Activated T-cell treated with anti-CD3 and anti-CD28 coated beads, Interleukin-2, amount 50 U/mL, for 72 hours (primary cell): ENCODE results near the gene MTMR6. TPM values are rescaled to one million over a fixed set of nuclear protein-coding genes. Genes with fewer than 3 reads are reported as not detected.

Experiments
- ATAC-seq, 2 donors: fragments of 150-1000 bp; cut with Tn5 transposase; replicated peaks in 1 of 2; 2 replicates each; pipeline ENCODE4 v1.10.0; 2021; ENCODE audit warnings: moderate library complexity in 2 of 2, mild to moderate bottlenecking in 1 of 2
- DNase-seq, 2 donors: peaks; one replicate each; pipeline ENCODE4 v3.0.0; 2021 to 2022; ENCODE audit warnings: mixed read lengths in 1 of 2
- H3K27ac Mint-ChIP-seq: one replicate; pipeline ENCODE4 v1.8.0; 2022; ENCODE audit warnings: mild to moderate bottlenecking, moderate library complexity, mixed read lengths
- H3K27me3 Mint-ChIP-seq: one replicate; pipeline ENCODE4 v1.8.0; 2022; ENCODE audit warnings: low read depth, mixed read lengths
- H3K36me3 Mint-ChIP-seq, 2 donors: one replicate each; pipeline ENCODE4 v1.8.0; 2022; ENCODE audit warnings: mixed read lengths in 2 of 2, mild to moderate bottlenecking in 1 of 2; ENCODE audit not compliant: insufficient read depth in 2 of 2
- H3K4me1 Mint-ChIP-seq: one replicate; pipeline ENCODE4 v1.8.0; 2022; ENCODE audit warnings: low read depth, mixed read lengths
- H3K4me3 Mint-ChIP-seq, 2 donors: one replicate each; pipeline ENCODE4 v1.8.0; 2022; ENCODE audit warnings: mild to moderate bottlenecking in 2 of 2, mixed read lengths in 2 of 2, moderate library complexity in 2 of 2
- H3K9me3 Mint-ChIP-seq, 2 donors: one replicate each; pipeline ENCODE4 v1.8.0; 2022; ENCODE audit warnings: mixed read lengths in 2 of 2
- total RNA-seq, 2 donors: library from RNA; stranded (reverse); gene quantifications; one replicate each; pipeline ENCODE4 v1.2.3, GENCODE V29; 2022

Gene MTMR6
- total RNA-seq, 2 donors from 2014 or later: 14.4 to 15.6 TPM

DNA sequence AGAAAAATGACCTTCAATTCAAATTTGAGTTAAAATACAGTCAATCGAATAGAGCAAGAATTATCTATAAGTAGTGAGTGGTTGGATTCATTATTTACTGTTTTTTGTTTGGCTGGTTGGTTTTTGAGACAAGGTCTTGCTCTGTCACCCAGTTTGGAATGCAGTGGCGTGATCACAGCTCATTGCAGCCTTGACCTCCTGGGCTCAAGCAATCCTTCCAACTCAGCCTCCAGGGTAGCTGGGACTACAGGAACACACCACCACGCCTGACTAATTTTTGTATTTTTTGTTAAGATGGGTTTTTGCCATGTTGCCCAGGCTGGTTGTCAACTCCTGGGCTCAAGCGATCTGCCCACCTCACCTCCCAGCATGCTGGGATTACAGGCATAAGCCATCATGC lies 25.0 kb downstream of the MTMR6 start:
- no peak overlapping the region for H3K27ac Mint-ChIP-seq
- no peak for ATAC-seq
- peaks cover 4 to 13% of the 10 kb centered on the region in 2 donors for H3K36me3 Mint-ChIP-seq
- no peaks in the 10 kb centered on the region for H3K4me1 Mint-ChIP-seq
- no peak for DNase-seq
- no peak overlapping the region for H3K4me3 Mint-ChIP-seq
- H3K9me3 Mint-ChIP-seq: no peaks in the 10 kb centered on the region
- no peaks in the 10 kb centered on the region for H3K27me3 Mint-ChIP-seq

DNA sequence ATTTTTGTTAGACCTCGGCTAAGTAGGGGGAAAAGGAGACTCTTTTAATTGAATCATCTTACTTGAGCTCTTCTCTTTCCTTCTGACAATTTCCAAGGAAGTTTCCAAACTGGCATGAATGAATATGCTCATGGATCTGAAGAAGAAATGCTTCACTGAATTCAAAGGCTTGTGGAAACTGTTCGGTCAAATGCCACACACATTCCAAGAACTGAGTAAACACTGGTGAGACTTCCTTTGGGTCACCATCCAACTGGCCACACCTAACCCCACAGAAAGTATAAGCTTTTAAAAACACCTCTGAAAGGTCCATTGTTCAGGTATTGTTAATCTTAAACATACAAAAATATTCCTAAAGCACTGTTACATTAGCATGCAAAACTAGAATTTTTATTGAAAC lies 33.6 kb downstream of the MTMR6 start:
- DNase-seq: no peak
- Mint-ChIP-seq H3K4me3 (no peak overlapping the region), H3K9me3 (no peaks in the 10 kb centered on the region), H3K36me3 (peaks cover 0 to 9% of the 10 kb centered on the region in 2 donors), H3K4me1 (no peaks in the 10 kb centered on the region), H3K27ac (no peak overlapping the region), H3K27me3 (no peaks in the 10 kb centered on the region)
- ATAC-seq: no peak

DNA sequence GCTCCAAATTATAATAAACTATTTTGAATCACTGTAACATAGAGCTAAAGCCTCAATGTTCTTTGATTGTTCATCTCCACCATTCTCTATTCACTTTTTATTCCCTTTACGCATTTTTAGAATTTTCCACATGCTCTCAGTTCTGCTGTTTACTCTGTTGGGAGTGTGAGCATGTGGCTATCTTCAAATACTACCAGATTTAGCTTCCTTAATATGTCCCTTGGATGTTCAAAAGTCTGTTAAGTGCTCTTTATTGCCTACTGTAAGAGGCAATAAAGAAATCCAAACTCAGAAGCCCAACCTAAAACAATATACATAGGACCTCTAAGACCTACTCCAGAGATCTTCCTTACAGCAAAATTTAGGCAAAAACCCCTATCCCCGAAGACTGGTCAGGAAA lies 34.5 kb downstream of the MTMR6 start:
- no peak for DNase-seq
- peaks cover 0 to 9% of the 10 kb centered on the region in 2 donors for H3K36me3 Mint-ChIP-seq
- ATAC-seq: no peak
- H3K4me1 Mint-ChIP-seq: no peaks in the 10 kb centered on the region
- no peak overlapping the region for H3K4me3 Mint-ChIP-seq
- no peak overlapping the region for H3K27ac Mint-ChIP-seq
- no peaks in the 10 kb centered on the region for H3K9me3 Mint-ChIP-seq
- H3K27me3 Mint-ChIP-seq: no peaks in the 10 kb centered on the region

DNA sequence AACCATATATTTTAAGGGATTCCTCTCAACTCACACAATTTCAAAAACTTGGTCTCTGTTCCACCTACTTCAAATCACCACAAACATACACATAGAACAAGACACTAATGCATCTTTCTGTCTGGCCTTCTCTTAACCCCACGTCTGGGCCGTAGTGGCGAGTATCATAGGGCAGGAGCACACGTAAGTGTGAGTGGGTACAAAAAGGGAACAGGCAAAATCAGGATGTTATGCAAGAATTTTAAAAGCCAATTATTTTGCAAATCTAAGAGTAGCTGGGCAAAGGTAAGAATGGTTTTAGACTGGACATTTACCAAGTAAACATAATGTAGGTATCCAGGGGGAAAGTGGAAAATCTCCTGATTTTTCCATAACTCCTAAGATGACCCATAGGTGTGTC lies 35.1 kb downstream of the MTMR6 start:
- H3K4me1 Mint-ChIP-seq: no peaks in the 10 kb centered on the region
- H3K9me3 Mint-ChIP-seq: no peaks in the 10 kb centered on the region
- H3K27ac Mint-ChIP-seq: no peak overlapping the region
- no peaks in the 10 kb centered on the region for H3K27me3 Mint-ChIP-seq
- H3K4me3 Mint-ChIP-seq: no peak overlapping the region
- ATAC-seq (no peak), DNase-seq (no peak)
- peaks cover 0 to 7% of the 10 kb centered on the region in 2 donors for H3K36me3 Mint-ChIP-seq

DNA sequence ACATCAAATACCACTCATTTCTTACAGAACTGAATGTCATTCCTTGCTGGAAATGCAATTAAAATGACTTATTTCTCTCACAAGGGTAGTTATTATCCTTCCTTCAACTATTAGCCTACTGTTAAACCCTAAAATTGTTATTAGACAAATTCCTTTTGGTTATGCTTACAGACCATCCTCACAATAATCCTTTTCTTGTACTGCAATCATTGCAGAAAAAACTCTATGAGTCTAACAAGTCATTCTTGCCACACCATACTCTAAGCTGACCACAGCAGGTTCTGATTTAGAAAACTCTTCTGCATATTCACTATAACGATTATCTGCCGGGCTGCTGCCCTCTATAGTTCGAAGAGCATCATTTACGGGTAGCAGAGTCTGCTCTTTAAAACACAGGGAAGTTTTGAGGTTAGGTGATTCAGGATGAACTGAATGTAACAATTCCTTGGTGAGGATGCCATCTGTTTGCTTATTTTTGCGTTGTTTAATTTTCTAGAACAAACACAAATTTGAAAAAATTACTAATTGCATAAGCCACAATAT lies 38.2 kb downstream of the MTMR6 start:
- ATAC-seq (no peak), DNase-seq (no peak)
- H3K27me3 Mint-ChIP-seq: no peaks in the 10 kb centered on the region
- no peaks in the 10 kb centered on the region for H3K4me1 Mint-ChIP-seq
- peaks cover 0 to 5% of the 10 kb centered on the region in 2 donors for H3K36me3 Mint-ChIP-seq
- no peak overlapping the region for H3K4me3 Mint-ChIP-seq
- no peak overlapping the region for H3K27ac Mint-ChIP-seq
- H3K9me3 Mint-ChIP-seq: no peaks in the 10 kb centered on the region

DNA sequence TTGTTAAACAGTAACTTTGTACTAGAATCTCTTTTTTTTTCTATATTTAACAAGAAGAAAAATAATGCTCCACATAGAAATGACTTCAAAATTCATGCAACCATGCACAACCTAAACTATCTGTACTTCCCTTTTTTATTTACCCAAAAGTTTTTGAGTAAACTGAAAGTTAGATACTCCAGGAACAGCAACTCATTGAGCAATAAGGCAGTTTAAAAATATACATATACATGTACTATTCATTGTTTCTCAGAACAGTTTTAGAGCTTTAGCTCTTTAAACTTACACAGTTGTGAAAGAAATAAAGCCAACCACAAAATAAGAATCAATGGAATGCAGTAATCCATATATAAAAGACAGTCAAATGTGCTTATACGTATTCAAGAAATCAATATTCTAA lies 39.2 kb downstream of the MTMR6 start:
- H3K9me3 Mint-ChIP-seq: no peaks in the 10 kb centered on the region
- H3K4me1 Mint-ChIP-seq: no peaks in the 10 kb centered on the region
- DNase-seq: no peak
- ATAC-seq: no peak
- H3K36me3 Mint-ChIP-seq: peaks cover 0 to 5% of the 10 kb centered on the region in 2 donors
- no peak overlapping the region for H3K27ac Mint-ChIP-seq
- H3K27me3 Mint-ChIP-seq: no peaks in the 10 kb centered on the region
- H3K4me3 Mint-ChIP-seq: no peak overlapping the region

DNA sequence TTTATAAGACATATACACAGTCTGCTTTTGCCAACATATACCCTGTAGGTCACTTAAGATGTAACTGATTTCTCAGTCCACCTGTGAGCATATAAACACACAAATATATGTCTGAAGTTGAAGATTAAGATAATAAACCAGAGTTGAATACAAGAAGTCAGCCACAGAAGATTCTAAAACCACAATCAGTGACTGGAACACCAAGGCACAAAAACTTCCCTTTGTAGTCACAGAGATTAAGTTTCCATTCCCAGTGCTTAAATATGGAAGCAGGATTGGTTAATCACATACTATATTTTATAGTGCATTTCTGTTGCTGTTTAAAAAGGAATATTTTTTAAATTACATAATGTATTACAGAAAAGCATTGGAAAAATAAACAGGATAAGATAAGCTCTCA lies 39.9 kb downstream of the MTMR6 start:
- H3K27me3 Mint-ChIP-seq: no peaks in the 10 kb centered on the region
- ATAC-seq: no peak
- no peak overlapping the region for H3K4me3 Mint-ChIP-seq
- no peak overlapping the region for H3K27ac Mint-ChIP-seq
- H3K36me3 Mint-ChIP-seq: peaks cover 0 to 5% of the 10 kb centered on the region in 2 donors
- H3K4me1 Mint-ChIP-seq: no peaks in the 10 kb centered on the region
- DNase-seq: no peak
- no peaks in the 10 kb centered on the region for H3K9me3 Mint-ChIP-seq

DNA sequence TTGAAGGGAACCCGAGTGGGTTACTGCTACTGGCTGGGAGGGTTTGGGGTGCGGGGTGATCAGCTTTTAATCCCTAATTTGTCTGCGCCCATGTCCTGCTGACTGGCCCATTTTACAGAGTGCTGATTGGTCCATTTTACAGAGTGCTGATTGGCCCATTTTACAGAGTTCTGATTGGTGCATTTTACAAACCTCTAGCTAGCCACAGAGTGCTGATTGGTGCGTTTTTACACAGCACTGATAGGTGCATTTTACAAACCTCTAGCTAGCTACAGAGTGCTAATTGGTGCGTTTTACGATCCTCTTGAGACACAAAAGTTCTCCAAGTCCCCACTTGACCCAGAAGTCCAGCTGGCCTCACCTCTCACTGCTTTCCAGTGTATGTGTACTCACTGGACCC lies 43.2 kb downstream of the MTMR6 start:
- Mint-ChIP-seq H3K4me1 (no peaks in the 10 kb centered on the region), H3K4me3 (no peak overlapping the region), H3K27me3 (no peaks in the 10 kb centered on the region), H3K27ac (no peak overlapping the region), H3K9me3 (no peaks in the 10 kb centered on the region), H3K36me3 (peaks cover 0 to 4% of the 10 kb centered on the region in 2 donors)
- DNase-seq (no peak), ATAC-seq (no peak)

DNA sequence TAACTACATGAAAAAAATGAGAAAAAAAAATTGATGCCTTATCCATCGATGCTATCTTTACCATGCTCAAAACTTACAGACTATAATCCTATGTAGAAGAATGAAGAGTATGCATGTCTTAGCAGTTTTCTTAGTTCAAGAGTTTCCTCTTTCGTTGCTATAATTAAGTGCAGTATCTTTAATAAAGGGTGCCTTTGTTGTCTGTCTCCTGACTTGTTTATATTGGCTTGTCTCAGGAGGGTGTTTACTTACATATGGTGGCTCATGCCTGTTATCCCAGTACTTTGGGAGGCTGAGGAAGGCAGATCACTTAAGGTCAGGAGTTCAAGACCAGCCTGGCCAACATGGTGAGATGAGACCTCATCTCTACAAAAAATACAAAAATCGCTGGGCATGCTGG lies 44.3 kb downstream of the MTMR6 start:
- Mint-ChIP-seq H3K9me3 (no peaks in the 10 kb centered on the region), H3K36me3 (peaks cover 0 to 4% of the 10 kb centered on the region in 2 donors), H3K4me1 (no peaks in the 10 kb centered on the region), H3K4me3 (no peak overlapping the region), H3K27ac (no peak overlapping the region), H3K27me3 (no peaks in the 10 kb centered on the region)
- DNase-seq (no peak), ATAC-seq (no peak)

DNA sequence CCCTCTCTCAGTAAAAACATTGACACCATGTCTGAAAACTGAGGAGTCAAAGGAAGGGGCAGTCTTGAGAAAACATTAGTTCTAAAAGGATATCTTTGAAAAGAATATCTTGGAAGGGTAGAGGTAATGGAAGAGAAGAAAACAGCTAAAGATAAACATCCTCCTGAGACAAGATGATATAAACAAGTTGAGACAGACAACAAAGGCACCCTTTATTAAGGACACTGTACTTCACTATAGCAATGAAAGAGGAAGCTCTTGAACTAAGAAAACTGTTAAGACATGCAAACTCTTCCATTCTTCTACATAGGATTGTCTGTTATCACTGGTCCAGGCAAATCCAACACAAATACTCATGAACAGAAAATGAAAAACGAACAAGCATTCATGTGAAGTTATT lies 46.3 kb downstream of the MTMR6 start:
- H3K36me3 Mint-ChIP-seq: peaks cover 0 to 2% of the 10 kb centered on the region in 2 donors
- no peak for DNase-seq
- H3K4me1 Mint-ChIP-seq: no peaks in the 10 kb centered on the region
- H3K4me3 Mint-ChIP-seq: no peak overlapping the region
- H3K9me3 Mint-ChIP-seq: no peaks in the 10 kb centered on the region
- no peak for ATAC-seq
- H3K27me3 Mint-ChIP-seq: no peaks in the 10 kb centered on the region
- H3K27ac Mint-ChIP-seq: peak overlapping the region; percentile 6

DNA sequence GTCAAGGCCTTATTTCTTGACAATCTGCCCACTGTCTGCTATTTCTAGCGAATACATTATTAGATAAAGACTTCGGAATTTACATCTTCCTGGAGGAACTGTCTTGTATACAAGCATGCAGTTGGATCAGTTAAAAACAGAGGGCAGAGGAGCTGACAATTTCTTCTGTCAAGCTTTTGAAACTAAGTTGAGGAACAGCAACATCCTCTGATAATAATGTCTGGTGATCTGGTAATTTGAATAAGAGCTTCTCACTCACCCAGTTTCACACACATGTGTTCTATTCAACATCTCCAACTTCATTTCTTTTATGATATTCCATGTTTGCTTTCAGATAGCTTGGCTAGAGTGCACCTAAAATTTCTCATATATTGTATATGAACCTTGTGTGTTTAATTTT lies 50.2 kb downstream of the MTMR6 start:
- no peaks in the 10 kb centered on the region for H3K9me3 Mint-ChIP-seq
- DNase-seq (no peak), ATAC-seq (no peak)
- H3K4me3 Mint-ChIP-seq: no peak overlapping the region
- no peaks in the 10 kb centered on the region for H3K36me3 Mint-ChIP-seq
- no peaks in the 10 kb centered on the region for H3K27me3 Mint-ChIP-seq
- H3K27ac Mint-ChIP-seq: no peak overlapping the region
- no peaks in the 10 kb centered on the region for H3K4me1 Mint-ChIP-seq

DNA sequence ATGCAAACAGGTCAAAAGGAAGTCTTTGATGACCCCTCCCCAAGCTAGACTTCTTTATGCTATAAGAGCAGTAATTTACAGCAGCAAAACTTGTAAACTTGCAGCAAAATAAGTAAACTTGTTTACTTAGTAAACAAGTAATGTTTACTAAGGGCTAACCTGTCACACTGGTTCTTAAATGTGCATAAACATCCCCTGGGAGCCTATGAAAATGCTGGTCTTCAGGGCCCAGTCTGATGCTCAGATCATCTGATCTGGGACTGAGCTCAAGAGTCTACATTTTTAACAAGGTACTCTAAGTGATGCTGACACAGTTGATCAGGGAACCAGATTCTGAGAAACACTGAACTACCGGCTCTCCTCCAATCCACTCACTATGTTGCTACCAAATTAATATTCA lies 53.4 kb downstream of the MTMR6 start:
- Mint-ChIP-seq H3K36me3 (peaks cover 0 to 2% of the 10 kb centered on the region in 2 donors), H3K27me3 (peaks cover 10% of the 10 kb centered on the region), H3K9me3 (no peaks in the 10 kb centered on the region), H3K27ac (no peak overlapping the region), H3K4me1 (no peaks in the 10 kb centered on the region), H3K4me3 (no peak overlapping the region)
- ATAC-seq (no peak), DNase-seq (no peak)

DNA sequence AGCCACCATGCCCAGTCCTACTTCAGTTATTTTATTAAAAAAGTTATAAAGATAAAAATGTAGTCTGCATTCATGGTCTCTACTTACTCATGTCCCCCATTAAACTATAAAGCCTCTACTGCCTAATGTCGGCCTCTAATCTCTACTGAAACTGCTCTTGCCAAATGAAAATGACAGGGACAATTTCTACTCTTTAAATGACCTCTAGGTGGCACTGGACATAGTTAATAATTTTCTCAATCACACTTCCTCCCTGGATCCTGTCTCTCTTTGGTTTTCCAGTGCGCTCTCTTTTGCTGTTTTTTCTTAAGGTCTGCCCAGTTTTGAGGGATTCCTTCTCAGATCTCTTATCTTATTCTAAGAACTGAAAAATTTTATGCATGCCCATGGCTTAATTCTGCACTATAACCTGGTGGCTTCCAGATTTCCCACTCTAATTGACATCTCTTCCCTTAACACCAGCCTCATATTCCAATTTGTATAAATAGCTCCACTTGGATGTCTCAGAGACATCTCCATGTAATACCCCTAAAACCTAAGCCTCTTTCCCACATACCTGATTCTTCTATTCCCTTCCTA lies 54.3 kb downstream of the MTMR6 start:
- H3K4me1 Mint-ChIP-seq: no peaks in the 10 kb centered on the region
- DNase-seq (no peak), ATAC-seq (no peak)
- H3K4me3 Mint-ChIP-seq: no peak overlapping the region
- peaks cover 0 to 2% of the 10 kb centered on the region in 2 donors for H3K36me3 Mint-ChIP-seq
- H3K27me3 Mint-ChIP-seq: peaks cover 10% of the 10 kb centered on the region
- no peaks in the 10 kb centered on the region for H3K9me3 Mint-ChIP-seq
- no peak overlapping the region for H3K27ac Mint-ChIP-seq

DNA sequence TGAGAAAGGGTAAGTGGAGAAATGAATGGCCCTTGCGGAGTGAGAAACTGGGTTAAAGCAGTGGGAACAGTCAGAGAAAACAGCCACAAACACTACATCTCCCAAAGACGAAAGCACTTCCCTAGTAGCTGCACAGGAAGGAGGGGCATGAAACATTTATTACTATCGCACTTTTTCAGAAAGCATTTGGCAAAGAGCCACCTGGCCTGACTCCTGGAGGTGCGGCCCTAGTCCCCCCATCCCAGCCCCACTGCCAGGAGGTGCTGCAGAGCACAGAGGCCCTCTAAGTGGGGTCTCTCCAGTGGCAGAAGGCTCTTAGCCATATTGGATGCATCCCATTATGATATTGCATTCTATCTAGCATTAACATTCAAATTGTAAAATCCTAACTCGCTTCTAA lies 55.8 kb downstream of the MTMR6 start:
- Mint-ChIP-seq H3K27ac (no peak overlapping the region), H3K4me1 (no peaks in the 10 kb centered on the region)

More for the DNA sequence above, 55.8 kb downstream of the MTMR6 start:
- DNase-seq: no peak
- no peak overlapping the region for H3K4me3 Mint-ChIP-seq
- peaks cover 0 to 2% of the 10 kb centered on the region in 2 donors for H3K36me3 Mint-ChIP-seq
- ATAC-seq: no peak
- H3K9me3 Mint-ChIP-seq: no peaks in the 10 kb centered on the region
- peaks cover 10% of the 10 kb centered on the region for H3K27me3 Mint-ChIP-seq
